ENCODE measurements around the gene RNF123. TPM values are rescaled to one million over a fixed set of nuclear protein-coding genes. Genes with fewer than 3 reads are reported as not detected.

Gene RNF123
- total RNA-seq, 1 donor, result 33.3 TPM

DNA sequence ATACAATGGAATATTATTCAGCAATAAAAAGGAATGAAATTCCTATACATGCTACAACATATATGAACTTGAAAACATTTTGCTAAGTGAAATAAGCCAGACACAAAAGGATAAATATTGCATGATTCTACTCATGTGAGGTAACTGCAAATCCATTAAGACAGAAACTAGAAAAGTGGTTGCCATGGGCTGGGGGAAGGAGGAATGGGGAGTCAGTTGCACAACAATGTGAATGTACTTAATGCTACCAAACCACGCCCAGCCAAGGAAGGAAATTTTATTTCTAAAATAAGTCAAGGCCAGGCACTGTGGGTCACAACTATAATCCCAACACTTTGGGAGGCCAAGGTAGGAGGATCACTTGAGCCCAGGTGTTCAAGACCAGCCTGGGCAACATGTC lies 44.2 kb downstream of the RNF123 start:
- Histone ChIP-seq H3K9me3 (ENCODE audit: low read depth, low read length) (no peaks in the 10 kb centered on the region), H3K27me3 (ENCODE audit: insufficient read depth, low read length) (no peaks in the 10 kb centered on the region), H3K36me3 (ENCODE audit: insufficient read depth, low read length) (peaks cover 67% of the 10 kb centered on the region), H3K4me3 (ENCODE audit: insufficient read depth, low read length) (no peak overlapping the region), H4K20me1 (ENCODE audit: insufficient read depth, low read length) (peaks cover 19% of the 10 kb centered on the region), H3K27ac (ENCODE audit: low read depth, low read length) (no peak overlapping the region), H3K4me1 (ENCODE audit: insufficient read depth, low read length) (no peaks in the 10 kb centered on the region), H3K4me2 (ENCODE audit: insufficient read depth, low read length) (no peak overlapping the region), H3K79me2 (ENCODE audit: insufficient read depth, low read length) (peaks cover 30% of the 10 kb centered on the region), H2AFZ (ENCODE audit: low read length) (no peak overlapping the region)
- TF ChIP-seq, protein P1, sequence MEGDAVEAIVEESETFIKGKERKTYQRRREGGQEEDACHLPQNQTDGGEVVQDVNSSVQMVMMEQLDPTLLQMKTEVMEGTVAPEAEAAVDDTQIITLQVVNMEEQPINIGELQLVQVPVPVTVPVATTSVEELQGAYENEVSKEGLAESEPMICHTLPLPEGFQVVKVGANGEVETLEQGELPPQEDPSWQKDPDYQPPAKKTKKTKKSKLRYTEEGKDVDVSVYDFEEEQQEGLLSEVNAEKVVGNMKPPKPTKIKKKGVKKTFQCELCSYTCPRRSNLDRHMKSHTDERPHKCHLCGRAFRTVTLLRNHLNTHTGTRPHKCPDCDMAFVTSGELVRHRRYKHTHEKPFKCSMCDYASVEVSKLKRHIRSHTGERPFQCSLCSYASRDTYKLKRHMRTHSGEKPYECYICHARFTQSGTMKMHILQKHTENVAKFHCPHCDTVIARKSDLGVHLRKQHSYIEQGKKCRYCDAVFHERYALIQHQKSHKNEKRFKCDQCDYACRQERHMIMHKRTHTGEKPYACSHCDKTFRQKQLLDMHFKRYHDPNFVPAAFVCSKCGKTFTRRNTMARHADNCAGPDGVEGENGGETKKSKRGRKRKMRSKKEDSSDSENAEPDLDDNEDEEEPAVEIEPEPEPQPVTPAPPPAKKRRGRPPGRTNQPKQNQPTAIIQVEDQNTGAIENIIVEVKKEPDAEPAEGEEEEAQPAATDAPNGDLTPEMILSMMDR (IDR thresholded peaks at IDR 0.05; ENCODE audit: extremely low read depth, low read depth, low read length), result no peak
- no peak for DNase-seq (ENCODE audit: insufficient read length, low spot score, missing footprints)

DNA sequence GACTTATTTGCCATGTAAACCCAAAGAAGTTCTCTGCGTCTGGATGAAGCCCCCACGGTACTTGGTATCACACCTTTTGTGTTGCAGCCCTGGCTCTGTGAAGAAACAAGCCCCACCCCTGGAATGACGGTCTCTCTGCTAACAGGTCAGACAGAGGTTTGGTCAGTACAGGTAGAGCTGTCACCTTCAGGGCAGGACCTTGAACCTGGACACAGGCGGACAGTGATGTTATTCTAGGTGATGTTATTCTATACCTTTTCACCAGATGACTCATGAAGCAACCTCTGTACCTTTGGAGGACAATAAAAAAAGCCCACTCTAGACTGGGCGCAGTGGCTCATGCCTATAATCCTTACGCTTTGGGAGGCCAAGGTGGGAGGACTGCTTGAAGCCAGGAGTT lies 45.4 kb downstream of the RNF123 start:
- H2AFZ ChIP-seq (ENCODE audit: low read length), result no peak overlapping the region
- DNase-seq (ENCODE audit: insufficient read length, low spot score, missing footprints), result no peak
- H4K20me1 ChIP-seq (ENCODE audit: insufficient read depth, low read length), result peaks cover 19% of the 10 kb centered on the region
- H3K4me2 ChIP-seq (ENCODE audit: insufficient read depth, low read length), result no peak overlapping the region
- H3K36me3 ChIP-seq (ENCODE audit: insufficient read depth, low read length), result peaks cover 62% of the 10 kb centered on the region
- H3K9me3 ChIP-seq (ENCODE audit: low read depth, low read length), result no peaks in the 10 kb centered on the region
- H3K4me3 ChIP-seq (ENCODE audit: insufficient read depth, low read length), result no peak overlapping the region
- H3K4me1 ChIP-seq (ENCODE audit: insufficient read depth, low read length), result no peaks in the 10 kb centered on the region
- no peaks in the 10 kb centered on the region for H3K27me3 ChIP-seq (ENCODE audit: insufficient read depth, low read length)
- peaks cover 36% of the 10 kb centered on the region for H3K79me2 ChIP-seq (ENCODE audit: insufficient read depth, low read length)
- H3K27ac ChIP-seq (ENCODE audit: low read depth, low read length), result no peak overlapping the region
- TF ChIP-seq, protein P1 (IDR thresholded peaks at IDR 0.05; ENCODE audit: extremely low read depth, low read depth, low read length), result no peak

DNA sequence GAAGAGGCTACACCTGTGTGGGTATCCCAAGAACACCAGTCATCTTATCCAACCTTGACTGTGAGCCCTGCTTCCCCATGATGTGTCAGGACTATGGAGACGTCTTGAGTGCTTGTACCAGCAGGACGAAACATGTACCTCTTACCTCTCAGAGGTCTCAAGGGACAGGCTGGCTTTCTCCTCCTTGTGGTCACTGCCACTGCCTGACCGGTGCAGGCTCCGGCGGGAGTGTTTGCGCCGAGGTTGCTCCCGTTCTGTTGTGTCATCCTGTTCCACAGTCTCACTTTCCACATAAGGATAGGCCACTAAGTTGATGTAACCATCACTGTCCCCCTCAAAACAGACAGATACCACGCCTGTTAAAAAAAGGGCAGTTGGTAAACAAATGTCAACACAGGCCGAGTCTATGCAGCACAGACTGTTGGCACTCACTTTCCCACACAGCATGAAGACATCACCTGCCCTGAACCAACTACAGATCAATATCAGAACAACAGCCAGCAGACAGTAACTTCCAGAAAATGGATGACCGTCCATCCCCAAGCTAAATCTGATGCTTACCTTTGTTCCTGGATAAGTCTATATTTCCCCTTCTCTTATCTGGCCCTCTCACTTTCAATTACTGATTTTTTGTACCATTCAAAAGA lies 48.8 kb downstream of the RNF123 start:
- H3K9me3 ChIP-seq (ENCODE audit: low read depth, low read length), result no peaks in the 10 kb centered on the region
- H3K79me2 ChIP-seq (ENCODE audit: insufficient read depth, low read length), result peaks cover 48% of the 10 kb centered on the region
- no peak overlapping the region for H3K4me2 ChIP-seq (ENCODE audit: insufficient read depth, low read length)
- H3K27me3 ChIP-seq (ENCODE audit: insufficient read depth, low read length), result no peaks in the 10 kb centered on the region
- H3K4me1 ChIP-seq (ENCODE audit: insufficient read depth, low read length), result no peaks in the 10 kb centered on the region
- TF ChIP-seq, protein P1 (IDR thresholded peaks at IDR 0.05; ENCODE audit: extremely low read depth, low read depth, low read length), result no peak
- peaks cover 38% of the 10 kb centered on the region for H3K36me3 ChIP-seq (ENCODE audit: insufficient read depth, low read length)
- no peak overlapping the region for H3K27ac ChIP-seq (ENCODE audit: low read depth, low read length)
- DNase-seq (ENCODE audit: insufficient read length, low spot score, missing footprints), result no peak
- no peak overlapping the region for H3K4me3 ChIP-seq (ENCODE audit: insufficient read depth, low read length)
- peaks cover 17% of the 10 kb centered on the region for H4K20me1 ChIP-seq (ENCODE audit: insufficient read depth, low read length)
- H2AFZ ChIP-seq (ENCODE audit: low read length), result no peak overlapping the region

DNA sequence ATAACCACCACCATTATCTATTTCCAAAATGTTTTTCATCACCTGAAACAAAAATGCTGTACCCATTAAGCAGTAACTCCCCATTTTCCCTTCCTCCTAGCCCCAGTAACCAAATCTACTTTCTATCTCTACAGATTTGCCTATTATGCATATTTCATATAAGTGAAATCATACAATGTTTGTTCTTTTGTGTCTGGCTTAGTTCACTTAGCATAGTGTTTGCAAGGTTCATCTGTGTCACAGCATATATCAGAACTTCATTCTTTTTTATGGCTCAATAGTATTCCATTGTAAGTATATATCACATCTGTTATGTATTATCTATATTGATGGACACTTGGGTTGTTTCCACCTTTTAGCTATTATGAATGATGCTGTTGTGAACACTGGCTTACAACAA lies 51.1 kb downstream of the RNF123 start:
- Histone ChIP-seq H3K4me1 (ENCODE audit: insufficient read depth, low read length) (no peaks in the 10 kb centered on the region), H3K36me3 (ENCODE audit: insufficient read depth, low read length) (peaks cover 33% of the 10 kb centered on the region), H3K27me3 (ENCODE audit: insufficient read depth, low read length) (no peaks in the 10 kb centered on the region), H3K79me2 (ENCODE audit: insufficient read depth, low read length) (peaks cover 55% of the 10 kb centered on the region), H3K4me3 (ENCODE audit: insufficient read depth, low read length) (no peak overlapping the region), H4K20me1 (ENCODE audit: insufficient read depth, low read length) (peaks cover 19% of the 10 kb centered on the region), H3K9me3 (ENCODE audit: low read depth, low read length) (no peaks in the 10 kb centered on the region), H3K27ac (ENCODE audit: low read depth, low read length) (no peak overlapping the region), H2AFZ (ENCODE audit: low read length) (no peak overlapping the region), H3K4me2 (ENCODE audit: insufficient read depth, low read length) (no peak overlapping the region)
- TF ChIP-seq, protein P1 (IDR thresholded peaks at IDR 0.05; ENCODE audit: extremely low read depth, low read depth, low read length), result no peak
- no peak for DNase-seq (ENCODE audit: insufficient read length, low spot score, missing footprints)

All from osteoblast (primary cell).